Hematopoietic multipotent progenitor cell treated with erythropoietin and hydrocortisone succinate and interleukin-3 and kit ligand, for 17 days (in vitro differentiated cells): ENCODE data around the gene ZRANB2.

Experiments used
- DNase-seq: peaks from one replicate; pipeline ENCODE4 v3.0.0-alpha.2; 2015; ENCODE audit warnings: low spot score

The ZRANB2 gene

DNA sequence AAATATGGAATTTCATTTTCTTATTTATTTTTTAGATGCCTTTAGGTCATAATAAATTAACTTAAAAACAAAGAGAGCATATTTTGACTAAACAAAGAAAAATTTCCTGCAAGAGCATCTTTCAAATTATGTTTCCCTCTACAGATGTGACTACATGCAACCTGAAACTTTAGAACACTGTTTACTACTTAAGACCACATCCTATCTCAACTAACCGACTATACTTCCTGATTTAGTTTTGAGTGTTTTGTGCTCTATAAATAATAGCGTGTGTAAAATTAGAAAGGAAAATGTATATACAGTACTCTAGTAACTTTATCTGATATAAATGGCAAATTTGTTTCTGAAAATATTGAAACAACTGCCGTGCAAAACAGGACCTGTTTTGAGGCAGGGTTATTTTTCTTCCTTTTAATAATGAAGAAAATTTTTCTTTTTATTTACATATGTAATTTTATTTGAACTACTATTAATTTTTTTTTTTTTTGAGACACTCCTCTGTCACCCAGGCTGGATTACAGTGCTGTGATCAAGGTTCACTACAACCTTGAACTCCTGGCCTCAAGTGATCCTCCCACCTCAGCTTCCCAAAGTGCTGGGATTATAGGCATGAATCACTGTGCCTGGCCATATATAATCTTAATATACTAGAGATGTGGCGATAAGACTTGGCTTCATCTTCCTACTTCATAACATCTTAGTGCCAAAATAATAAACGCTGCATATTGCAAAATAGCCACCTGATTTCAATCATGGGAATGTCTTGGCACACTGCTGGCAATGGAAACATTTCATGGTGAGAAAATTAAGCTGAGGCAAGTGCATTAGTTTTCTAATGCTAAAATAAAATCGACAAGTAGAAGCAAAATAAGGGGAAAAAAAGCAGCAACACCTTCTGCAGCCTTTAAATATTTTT is 12.3 kb downstream of the ZRANB2 start:
- DNase-seq, result no peak

- DNase-seq, result no peak
Measured at GRCh38 chr1:71054791-71055190, 26.0 kb downstream of the ZRANB2 start.

DNA sequence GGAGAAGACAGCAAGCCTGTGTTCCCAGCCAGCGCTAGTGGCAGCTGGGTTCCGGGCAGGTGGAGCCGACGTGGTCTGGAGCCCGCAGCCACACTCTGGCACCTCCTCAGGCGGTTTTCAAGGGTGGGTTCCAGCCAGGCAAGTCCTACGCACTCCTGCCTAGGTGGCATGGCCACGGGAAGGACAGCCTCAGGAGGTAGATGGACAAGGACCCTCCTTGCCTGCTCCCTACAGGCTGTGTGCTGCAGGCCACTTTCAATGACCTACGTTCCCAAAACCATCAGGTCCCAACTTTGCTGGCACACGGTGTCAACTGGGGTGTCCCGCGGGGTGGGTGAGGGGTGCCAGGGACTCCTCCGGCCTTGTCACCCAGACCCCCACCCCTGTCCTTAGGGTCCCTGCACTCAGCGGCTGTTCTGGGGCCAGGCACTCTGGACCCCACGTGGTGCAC is 26.5 kb downstream of the ZRANB2 start:
- no peak for DNase-seq

DNA sequence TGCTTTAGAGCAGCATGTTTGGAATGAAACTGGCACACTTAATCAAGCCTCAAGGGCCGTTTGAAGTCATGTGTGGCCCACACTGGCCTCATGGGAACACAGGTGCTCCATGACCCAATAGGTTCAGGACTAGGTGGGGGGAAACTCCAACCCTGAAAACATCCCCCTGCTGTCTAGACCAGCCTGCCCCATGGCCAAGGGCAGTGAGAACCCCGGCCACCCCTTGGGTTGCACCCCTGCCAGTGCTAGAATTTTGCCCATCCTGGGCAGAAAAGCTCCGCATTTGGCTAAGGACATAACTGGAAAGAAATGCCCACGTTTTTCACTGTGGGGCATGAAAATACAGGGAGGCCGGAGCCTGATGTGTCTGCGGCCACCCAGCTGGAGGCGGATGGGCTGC is 27.1 kb downstream of the ZRANB2 start:
- DNase-seq, result no peak

- DNase-seq, result no peak
Measured at GRCh38 chr1:71053146-71053545, 27.7 kb downstream of the ZRANB2 start.

- peak; percentile 58 for DNase-seq
Measured at GRCh38 chr1:71049951-71050598, 30.8 kb downstream of the ZRANB2 start.

- peak; percentile 53 for DNase-seq
Measured at GRCh38 chr1:71047635-71048607, 32.9 kb downstream of the ZRANB2 start, which contains the start of gene PTGER3. TSS of gene PTGER3 (minus strand) at chr1:71047816. CDS start at chr1:71047577, 239 bp downstream.

GRCh38 chr1:71046891-71047634 is 33.8 kb downstream of the ZRANB2 start:
- no peak for DNase-seq

DNA sequence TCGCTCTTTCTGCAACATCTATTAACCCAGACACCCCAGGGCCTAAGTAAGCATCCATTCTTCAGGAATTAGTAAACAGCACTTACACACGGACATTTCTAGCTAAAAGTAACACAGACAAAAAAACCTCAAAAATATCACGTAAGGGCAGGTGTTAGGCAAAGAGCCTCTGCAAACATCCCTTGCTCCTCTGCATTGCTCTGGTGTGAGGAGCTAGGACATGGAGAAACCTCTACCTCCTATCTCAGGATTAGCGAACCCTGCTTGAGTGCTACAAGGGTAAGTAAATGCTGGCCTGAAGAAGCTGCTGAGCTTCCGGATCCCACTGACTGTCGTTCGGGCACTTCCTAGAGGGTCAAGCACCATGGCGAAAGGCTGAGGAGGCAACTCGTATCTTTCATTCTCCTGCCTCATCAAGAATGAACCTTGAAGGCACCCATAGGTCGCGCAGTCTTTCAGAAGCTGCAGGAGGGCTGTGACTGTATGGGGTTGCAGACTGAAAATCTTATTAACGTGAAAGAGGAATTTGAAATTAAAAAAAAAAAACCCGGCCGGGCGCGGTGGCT is 35.3 kb downstream of the ZRANB2 start:
- no peak for DNase-seq

- no peak for DNase-seq
Measured at GRCh38 chr1:71044833-71045232, 36.0 kb downstream of the ZRANB2 start.

- DNase-seq, result no peak
Measured at GRCh38 chr1:71043065-71043464, 37.8 kb downstream of the ZRANB2 start.

DNA sequence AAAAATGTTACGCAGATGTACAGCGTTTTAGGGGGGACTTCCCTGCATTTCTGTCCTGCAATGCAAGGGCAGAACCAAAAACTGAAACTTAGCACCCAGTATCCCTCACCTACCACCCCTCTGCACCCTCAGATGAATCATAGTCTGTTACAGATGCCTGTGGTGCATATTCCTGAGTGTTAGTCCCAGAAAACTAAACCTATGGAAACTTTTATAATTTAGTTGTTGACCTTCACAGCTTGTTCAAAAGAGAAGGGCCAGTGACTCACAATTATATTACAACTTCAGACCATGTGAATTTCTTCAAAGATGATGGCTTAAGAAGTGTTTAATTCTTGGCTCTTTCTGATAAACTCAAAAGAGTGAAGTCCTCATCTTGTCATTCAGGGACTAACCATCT is 39.0 kb downstream of the ZRANB2 start:
- DNase-seq, result no peak

DNA sequence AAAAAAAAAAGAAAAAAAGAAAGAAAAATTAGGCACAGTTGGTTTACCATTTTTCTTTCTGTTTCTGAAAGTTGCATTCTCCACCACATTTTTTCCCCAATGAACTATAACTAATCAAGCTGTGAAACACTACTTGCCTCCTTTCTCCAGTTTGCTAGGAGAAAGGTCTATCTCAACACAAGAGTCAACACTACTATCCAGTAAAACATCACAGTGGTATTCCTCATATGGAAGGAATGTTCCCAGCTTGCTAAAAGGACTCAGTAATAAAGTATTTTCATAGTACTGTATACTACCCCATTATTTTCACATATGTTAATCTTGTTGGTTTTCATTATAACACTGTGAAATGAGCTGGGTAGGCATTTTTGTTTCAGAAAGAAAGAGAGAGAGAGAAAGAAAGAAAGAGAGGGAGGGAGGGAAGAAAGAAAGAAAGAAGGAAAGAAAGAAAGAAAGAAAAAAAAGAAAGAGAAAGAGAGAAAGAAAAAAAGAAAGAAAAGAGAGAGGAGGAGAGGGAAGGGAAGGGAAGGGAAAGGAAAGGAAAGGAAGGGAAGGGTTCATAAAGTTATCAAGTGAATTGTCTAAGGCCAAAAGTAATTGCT is 41.1 kb downstream of the ZRANB2 start:
- no peak for DNase-seq

- DNase-seq, result no peak
Measured at GRCh38 chr1:71038942-71039341, 41.9 kb downstream of the ZRANB2 start.

- no peak for DNase-seq
Measured at GRCh38 chr1:71037829-71038620, 42.8 kb downstream of the ZRANB2 start.

GRCh38 chr1:71037066-71037465 is 43.8 kb downstream of the ZRANB2 start:
- no peak for DNase-seq

GRCh38 chr1:71033136-71033535 is 47.7 kb downstream of the ZRANB2 start:
- no peak for DNase-seq

- DNase-seq, result no peak
Measured at GRCh38 chr1:71031426-71031825, 49.4 kb downstream of the ZRANB2 start.

DNA sequence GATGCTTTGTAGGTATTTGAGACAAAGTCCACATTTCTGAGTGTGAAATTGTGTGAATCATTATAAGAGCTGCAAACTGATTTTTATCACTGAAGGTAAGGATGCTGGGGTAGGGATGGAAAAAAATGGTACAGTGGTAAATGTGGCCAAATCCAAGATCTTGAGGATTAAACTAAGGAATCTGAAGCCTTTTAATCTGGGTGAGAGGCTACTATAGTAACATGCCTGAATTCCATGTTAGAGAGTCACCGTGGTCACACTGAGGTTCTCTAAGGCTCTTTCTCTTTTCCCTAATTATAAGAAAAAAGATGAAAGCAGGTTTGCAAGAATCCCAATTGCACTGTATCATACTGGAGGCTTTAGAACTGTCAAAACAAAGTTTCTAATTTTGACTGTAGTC is 50.8 kb downstream of the ZRANB2 start:
- DNase-seq, result no peak

DNA sequence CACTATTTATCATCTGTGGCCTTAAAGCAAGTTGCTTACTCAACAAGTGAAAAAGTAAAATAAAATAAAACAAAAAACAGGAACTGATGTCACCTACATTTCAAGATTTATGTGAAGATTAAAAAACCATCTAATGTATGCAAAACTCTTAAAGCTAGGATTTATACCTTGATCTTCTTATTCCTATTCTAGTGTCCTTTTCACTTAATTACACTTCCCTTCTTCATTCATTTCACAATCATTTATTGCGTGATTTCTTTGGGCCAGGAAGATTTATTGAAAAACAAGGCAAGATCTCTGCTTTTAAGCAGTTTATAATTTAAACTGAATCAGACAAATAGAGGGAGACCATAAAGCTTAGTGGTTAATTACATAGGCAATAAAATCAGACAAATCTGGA is 51.9 kb downstream of the ZRANB2 start:
- DNase-seq, result no peak
